Left lung (tissue), 10 donors: ENCODE data around the gene DNAJC1. TPM values are rescaled to one million over a fixed set of nuclear protein-coding genes. Genes with fewer than 3 reads are reported as not detected.

Experiments used
- ATAC-seq: fragments of 200-7000 bp; cut with Tn5 transposase; one replicate; pipeline ENCODE4 v1.9.1; 2020; ENCODE audit warnings: moderate library complexity
- DNase-seq, 4 donors: peaks; one replicate each; pipeline ENCODE4 v3.0.0-alpha.2; 2013 to 2020
- H3K27ac ChIP-seq, 2 donors: fragments of 200-600 bp; sonication (generic) in 1 of 2; one replicate each; pipeline versions ENCODE4 v1.5.0 to v1.8.0; 2020 to 2021
- H3K27me3 ChIP-seq, 2 donors: fragments of 200-600 bp; sonication (generic) in 1 of 2; one replicate each; pipeline versions ENCODE4 v1.5.0 to v1.8.0; 2020 to 2021
- H3K36me3 ChIP-seq, 2 donors: fragments of 200-600 bp; sonication (generic) in 1 of 2; one replicate each; pipeline versions ENCODE4 v1.5.0 to v1.8.0; 2020 to 2021
- H3K4me1 ChIP-seq, 2 donors: fragments of 200-600 bp; one replicate each; pipeline ENCODE4 v1.8.0; 2021
- H3K4me3 ChIP-seq, 2 donors: fragments of 200-600 bp; sonication (generic) in 1 of 2; one replicate each; pipeline versions ENCODE4 v1.5.0 to v1.8.0; 2020 to 2021; ENCODE audit warnings: mild to moderate bottlenecking in 1 of 2
- H3K9me3 ChIP-seq, 2 donors: fragments of 200-600 bp; sonication (generic) in 1 of 2; one replicate each; pipeline versions ENCODE4 v1.5.0 to v1.8.0; 2020 to 2021
- intact Hi-C, 2 donors: fragments of 100-400 bp; cut with DNase I; formaldehyde crosslinking; loops; one replicate each; pipeline versions ENCODE4 v1.11.2 to v1.14.2; 2022
- polyA plus RNA-seq, 6 donors: library from polyadenylated mRNA; unstranded; fragments of 120-200 nt; gene quantifications; one replicate each; pipeline ENCODE4 v1.2.1, GENCODE V29; 2013; ENCODE audit not compliant: insufficient read length in 6 of 6
- total RNA-seq, 2 donors: library from RNA; stranded (reverse); fragmentation: NEBNext Ultra II Directional; extraction: Animal tissue kit (Norgen Biotek cat#: 25700); gene quantifications; one replicate each; pipeline ENCODE4 v1.2.1, GENCODE V29; 2021
- TF ChIP-seq, protein P1 (sequence below), 2 donors: fragments of 200-600 bp; sonication (generic) in 1 of 2; IDR thresholded peaks; one replicate each; pipeline versions ENCODE4 v1.5.0 to v1.8.0; 2021; ENCODE audit warnings: antibody characterized with exemption in 2 of 2
- donor health status: DM: no; HTN: yes; CAD: no.
- donor health status: DM: no; HTN: no; CAD: no.

The DNAJC1 gene
- total and polyA plus RNA-seq, 8 donors, result 29.1 to 40.9 (median 32.9) TPM

DNA sequence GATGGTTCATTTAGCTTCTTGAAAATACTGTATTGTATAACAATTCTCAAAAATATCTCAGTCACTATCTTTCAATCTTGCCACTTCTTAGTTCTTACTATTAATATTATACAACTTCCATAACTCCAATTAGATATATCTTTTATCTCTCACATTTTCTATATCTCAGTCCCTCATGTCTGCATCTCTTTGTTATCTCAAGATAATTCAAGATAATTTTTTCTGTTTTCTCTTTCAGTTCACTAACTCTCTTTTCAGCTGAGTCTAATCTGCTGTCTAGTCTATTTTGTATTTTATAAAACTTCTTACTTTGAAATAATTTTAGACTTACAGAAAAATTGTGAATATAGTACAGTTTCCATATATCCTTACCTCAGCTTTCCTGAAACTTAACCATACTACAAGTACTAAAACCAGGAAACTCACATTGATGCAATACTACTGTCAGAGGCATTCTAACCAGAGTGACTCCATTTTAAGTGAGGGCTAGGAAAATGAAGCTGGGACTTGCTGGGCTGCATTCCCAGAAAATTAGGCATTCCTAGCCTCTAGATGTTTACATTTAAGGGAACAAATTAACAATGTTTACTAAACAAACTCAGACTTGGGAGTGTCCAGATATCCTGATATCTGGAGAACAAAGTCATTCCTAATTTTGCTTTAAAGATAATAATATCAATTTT, 38.4 kb downstream of the DNAJC1 start:
- TF ChIP-seq, protein P1, sequence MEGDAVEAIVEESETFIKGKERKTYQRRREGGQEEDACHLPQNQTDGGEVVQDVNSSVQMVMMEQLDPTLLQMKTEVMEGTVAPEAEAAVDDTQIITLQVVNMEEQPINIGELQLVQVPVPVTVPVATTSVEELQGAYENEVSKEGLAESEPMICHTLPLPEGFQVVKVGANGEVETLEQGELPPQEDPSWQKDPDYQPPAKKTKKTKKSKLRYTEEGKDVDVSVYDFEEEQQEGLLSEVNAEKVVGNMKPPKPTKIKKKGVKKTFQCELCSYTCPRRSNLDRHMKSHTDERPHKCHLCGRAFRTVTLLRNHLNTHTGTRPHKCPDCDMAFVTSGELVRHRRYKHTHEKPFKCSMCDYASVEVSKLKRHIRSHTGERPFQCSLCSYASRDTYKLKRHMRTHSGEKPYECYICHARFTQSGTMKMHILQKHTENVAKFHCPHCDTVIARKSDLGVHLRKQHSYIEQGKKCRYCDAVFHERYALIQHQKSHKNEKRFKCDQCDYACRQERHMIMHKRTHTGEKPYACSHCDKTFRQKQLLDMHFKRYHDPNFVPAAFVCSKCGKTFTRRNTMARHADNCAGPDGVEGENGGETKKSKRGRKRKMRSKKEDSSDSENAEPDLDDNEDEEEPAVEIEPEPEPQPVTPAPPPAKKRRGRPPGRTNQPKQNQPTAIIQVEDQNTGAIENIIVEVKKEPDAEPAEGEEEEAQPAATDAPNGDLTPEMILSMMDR (IDR thresholded peaks at IDR 0.05), result no peak
- ATAC-seq (no peak), DNase-seq (no peak)
- intact Hi-C loops, result no loop called here
- H3K4me1 ChIP-seq, result no peaks in the 10 kb centered on the region
- no peaks in the 10 kb centered on the region for H3K27me3 ChIP-seq
- H3K9me3 ChIP-seq, result no peaks in the 10 kb centered on the region
- no peak overlapping the region for H3K4me3 ChIP-seq
- no peak overlapping the region for H3K27ac ChIP-seq
- H3K36me3 ChIP-seq, result no peaks in the 10 kb centered on the region

DNA sequence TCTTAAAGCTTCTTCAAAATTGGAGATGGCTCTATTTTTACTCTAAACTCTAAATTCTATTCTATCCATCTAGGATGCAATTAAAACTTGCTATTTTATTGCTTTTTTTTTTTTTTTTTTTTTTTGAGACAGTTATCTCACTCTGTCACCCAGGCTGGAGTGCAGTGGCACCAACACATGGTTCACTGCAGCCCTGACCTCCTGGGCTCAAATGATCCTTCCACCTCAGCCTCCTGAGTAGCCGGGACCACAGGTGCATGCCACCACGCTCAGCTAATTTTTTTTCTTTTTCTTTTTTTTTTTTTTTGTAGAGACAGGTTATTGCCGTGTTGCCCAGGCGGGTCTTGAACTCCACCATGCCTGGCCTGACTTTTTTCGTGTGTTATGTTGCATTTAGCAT, 41.2 kb downstream of the DNAJC1 start:
- Histone ChIP-seq H3K4me1 (no peaks in the 10 kb centered on the region), H3K27me3 (no peaks in the 10 kb centered on the region), H3K36me3 (no peaks in the 10 kb centered on the region), H3K27ac (no peak overlapping the region), H3K4me3 (no peak overlapping the region), H3K9me3 (no peaks in the 10 kb centered on the region)
- DNase-seq (no peak), ATAC-seq (no peak)
- intact Hi-C loops, result no loop called here
- TF ChIP-seq, protein P1 (IDR thresholded peaks at IDR 0.05), result no peak

DNA sequence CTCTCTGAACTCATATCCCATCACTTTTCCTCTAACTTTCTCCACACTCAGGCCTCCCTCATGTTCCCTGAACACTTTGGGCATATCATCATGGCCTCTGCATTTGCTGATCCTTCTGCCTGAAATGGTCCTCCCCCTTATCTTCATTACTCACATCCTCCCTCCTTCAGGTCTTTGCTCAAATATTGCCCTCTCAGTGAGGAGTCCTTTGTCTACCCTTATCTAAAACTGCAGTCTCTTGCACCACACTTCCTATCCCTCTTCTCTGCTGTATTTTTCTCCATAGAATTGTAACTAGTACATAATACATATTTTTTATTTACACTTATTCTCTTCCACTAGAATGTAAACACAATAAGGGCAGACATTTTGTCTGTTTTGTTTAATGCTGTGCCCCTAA, 41.7 kb downstream of the DNAJC1 start:
- ATAC-seq (no peak), DNase-seq (no peak)
- intact Hi-C loops, result no loop called here
- TF ChIP-seq, protein P1 (IDR thresholded peaks at IDR 0.05), result no peak
- H3K27me3 ChIP-seq, result no peaks in the 10 kb centered on the region
- no peak overlapping the region for H3K4me3 ChIP-seq
- H3K9me3 ChIP-seq, result no peaks in the 10 kb centered on the region
- no peaks in the 10 kb centered on the region for H3K36me3 ChIP-seq
- H3K4me1 ChIP-seq, result no peaks in the 10 kb centered on the region
- H3K27ac ChIP-seq, result no peak overlapping the region

DNA sequence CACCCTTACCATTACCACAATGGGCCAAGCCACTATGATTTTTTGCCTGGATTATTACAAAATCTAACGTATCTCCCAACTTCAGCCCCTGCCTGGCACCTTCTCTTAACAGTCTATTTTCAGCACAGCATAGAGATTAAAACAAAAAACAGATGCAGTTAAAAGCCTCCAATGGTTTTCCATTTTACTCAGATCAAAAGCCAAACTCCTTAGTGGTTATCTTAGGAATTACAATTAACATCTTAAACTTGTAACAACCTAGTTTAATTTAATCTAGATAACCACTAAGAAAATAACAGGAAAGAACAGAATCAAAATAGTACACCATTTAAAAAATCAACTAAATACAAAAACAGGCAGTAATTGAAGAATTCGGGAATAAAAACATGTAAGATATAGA, 43.5 kb downstream of the DNAJC1 start:
- DNase-seq (no peak), ATAC-seq (no peak)
- Histone ChIP-seq H3K27me3 (no peaks in the 10 kb centered on the region), H3K36me3 (no peaks in the 10 kb centered on the region), H3K4me3 (no peak overlapping the region), H3K9me3 (no peaks in the 10 kb centered on the region), H3K27ac (no peak overlapping the region), H3K4me1 (no peaks in the 10 kb centered on the region)
- TF ChIP-seq, protein P1 (IDR thresholded peaks at IDR 0.05), result no peak
- intact Hi-C loops, result no loop called here

DNA sequence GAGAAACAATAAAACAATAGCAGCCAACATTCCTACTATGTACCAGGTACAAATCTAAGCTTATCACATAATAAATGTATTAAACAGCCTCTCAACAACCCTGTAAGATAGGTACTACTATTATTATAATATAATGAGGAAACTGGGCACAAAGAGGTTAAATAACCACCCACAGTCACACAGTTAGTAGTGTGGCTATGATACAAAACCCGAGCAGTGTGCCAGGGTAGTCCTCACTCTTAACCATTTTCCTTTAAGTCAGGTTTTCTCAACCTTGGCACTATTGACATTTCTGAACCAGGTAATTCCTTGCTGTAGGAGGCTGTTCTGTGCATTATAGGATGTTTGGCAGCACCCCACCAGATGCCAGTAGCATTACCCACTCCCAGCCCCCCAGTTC, 48.8 kb downstream of the DNAJC1 start:
- Histone ChIP-seq H3K27me3 (no peaks in the 10 kb centered on the region), H3K36me3 (no peaks in the 10 kb centered on the region), H3K4me1 (peaks cover 0 to 17% of the 10 kb centered on the region in 2 donors), H3K27ac (no peak overlapping the region), H3K9me3 (no peaks in the 10 kb centered on the region), H3K4me3 (no peak overlapping the region)
- intact Hi-C loops, result no loop called here
- no peak for DNase-seq
- TF ChIP-seq, protein P1 (IDR thresholded peaks at IDR 0.05), result no peak
- ATAC-seq, result no peak
